Calu3 (cell line): ENCODE data around the gene KRTAP10-6. TPM values are rescaled to one million over a fixed set of nuclear protein-coding genes. Genes with fewer than 3 reads are reported as not detected.
"Not testable (repeated sequence)": the region's sequence is repeated elsewhere in the genome, so short reads cannot be mapped to it uniquely, and the experiment has no call there.

Experiments used
- BruUV-seq: library from RNA; stranded (reverse); fragments of 400-500 nt; replicated peaks from 2 replicates; lab custom pipeline; 2021; lab: Mats Ljungman, UMichigan
- CTCF ChIA-PET: fragments of 300-600 bp; sonication (Branson Sonifier 250); formaldehyde crosslinking; loops from one replicate; lab custom pipeline; 2022; ENCODE audit warnings: antibody characterized with exemption; lab: Charles Lee
- DNase-seq: peaks from one replicate; pipeline ENCODE4 v3.0.0; 2022
- H3K27ac Mint-ChIP-seq: one replicate; pipeline ENCODE4 v1.8.0; 2022; ENCODE audit warnings: mixed read lengths; ENCODE audit not compliant: unreplicated experiment
- H3K27me3 Mint-ChIP-seq: one replicate; pipeline ENCODE4 v1.8.0; 2022; ENCODE audit warnings: mixed read lengths; ENCODE audit not compliant: unreplicated experiment
- H3K36me3 Mint-ChIP-seq: one replicate; pipeline ENCODE4 v1.8.0; 2022; ENCODE audit warnings: mild to moderate bottlenecking, moderate library complexity, mixed read lengths; ENCODE audit not compliant: insufficient read depth, unreplicated experiment
- H3K4me1 Mint-ChIP-seq: one replicate; pipeline ENCODE4 v1.8.0; 2022; ENCODE audit warnings: mild to moderate bottlenecking, low read depth, mixed read lengths; ENCODE audit not compliant: unreplicated experiment
- H3K4me3 Mint-ChIP-seq: one replicate; pipeline ENCODE4 v1.8.0; 2022; ENCODE audit warnings: mild to moderate bottlenecking, low read depth, moderate library complexity, mixed read lengths; ENCODE audit not compliant: unreplicated experiment
- H3K9me3 Mint-ChIP-seq: one replicate; pipeline ENCODE4 v1.8.0; 2022; ENCODE audit warnings: low read depth, mixed read lengths; ENCODE audit not compliant: unreplicated experiment
- intact Hi-C: fragments of 100-400 bp; cut with micrococcal nuclease; formaldehyde crosslinking; loops from one replicate; pipeline ENCODE4 v1.10.0; 2022; ENCODE audit not compliant: unreplicated experiment
- total RNA-seq: library from RNA; stranded (reverse); gene quantifications from 2 replicates; pipeline ENCODE4 v1.2.3, GENCODE V29; 2022
- TF ChIP-seq, protein P1 (sequence below): fragments of 200-600 bp; IDR thresholded peaks from one replicate; pipeline ENCODE4 v1.8.0; 2022; ENCODE audit warnings: antibody characterized with exemption; ENCODE audit not compliant: unreplicated experiment

KRTAP10-6 gene
- total RNA-seq, 1 experiment from 2014 or later, result not detected

DNA sequence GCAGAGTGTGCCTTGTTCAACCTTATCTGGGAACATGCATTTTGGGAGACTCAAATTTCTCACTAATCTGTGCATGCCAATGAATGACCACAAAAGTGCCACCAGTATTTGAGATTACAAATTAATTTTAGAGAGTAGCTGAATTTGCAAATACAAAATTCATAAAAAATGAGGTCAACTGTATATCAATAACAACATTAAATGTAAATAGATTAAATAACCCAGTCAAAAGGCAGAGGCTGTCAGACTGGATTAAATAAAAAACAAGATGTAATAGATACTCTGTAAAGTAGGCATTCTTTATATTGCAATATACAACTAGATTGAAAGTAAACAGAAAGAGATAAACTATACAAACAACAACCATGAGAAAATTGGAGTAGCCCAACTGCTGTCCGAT, 28.2 kb downstream of the KRTAP10-6 start:
- DNase-seq, result no peak
- Mint-ChIP-seq H3K4me3 (no peak overlapping the region), H3K4me1 (no peaks in the 10 kb centered on the region), H3K9me3 (no peaks in the 10 kb centered on the region), H3K27me3 (peaks cover 76% of the 10 kb centered on the region), H3K27ac (no peak overlapping the region), H3K36me3 (no peaks in the 10 kb centered on the region)
- CTCF ChIA-PET, result interaction anchor here (0.7 kb wide), 1 partner anchor 19 kb away, joined by 3 read pairs; no protein-coding TSS in a partner anchor
- no TSS peak for BruUV-seq
- TF ChIP-seq, protein P1, sequence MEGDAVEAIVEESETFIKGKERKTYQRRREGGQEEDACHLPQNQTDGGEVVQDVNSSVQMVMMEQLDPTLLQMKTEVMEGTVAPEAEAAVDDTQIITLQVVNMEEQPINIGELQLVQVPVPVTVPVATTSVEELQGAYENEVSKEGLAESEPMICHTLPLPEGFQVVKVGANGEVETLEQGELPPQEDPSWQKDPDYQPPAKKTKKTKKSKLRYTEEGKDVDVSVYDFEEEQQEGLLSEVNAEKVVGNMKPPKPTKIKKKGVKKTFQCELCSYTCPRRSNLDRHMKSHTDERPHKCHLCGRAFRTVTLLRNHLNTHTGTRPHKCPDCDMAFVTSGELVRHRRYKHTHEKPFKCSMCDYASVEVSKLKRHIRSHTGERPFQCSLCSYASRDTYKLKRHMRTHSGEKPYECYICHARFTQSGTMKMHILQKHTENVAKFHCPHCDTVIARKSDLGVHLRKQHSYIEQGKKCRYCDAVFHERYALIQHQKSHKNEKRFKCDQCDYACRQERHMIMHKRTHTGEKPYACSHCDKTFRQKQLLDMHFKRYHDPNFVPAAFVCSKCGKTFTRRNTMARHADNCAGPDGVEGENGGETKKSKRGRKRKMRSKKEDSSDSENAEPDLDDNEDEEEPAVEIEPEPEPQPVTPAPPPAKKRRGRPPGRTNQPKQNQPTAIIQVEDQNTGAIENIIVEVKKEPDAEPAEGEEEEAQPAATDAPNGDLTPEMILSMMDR, result no peak
- intact Hi-C loops, result no loop called here

DNA sequence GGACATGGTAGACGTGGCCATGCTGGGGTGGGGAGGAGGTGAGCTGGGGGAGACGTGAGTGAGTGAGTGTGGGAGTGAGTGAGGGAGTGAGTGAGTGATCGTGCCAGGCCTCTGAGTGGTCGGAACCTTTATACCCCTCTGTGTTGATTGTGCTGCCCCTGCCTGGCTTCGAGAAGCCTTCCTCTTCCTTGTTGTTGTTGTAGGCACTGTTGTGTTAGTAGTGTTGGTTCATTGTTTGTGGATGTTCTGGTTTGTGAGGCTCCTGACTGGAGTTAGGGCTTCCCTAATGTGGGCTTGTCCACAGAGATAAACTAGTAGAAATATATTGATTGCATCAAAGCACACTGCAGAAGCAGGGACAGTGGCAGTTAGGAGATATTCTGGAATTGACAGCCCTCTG, 33.6 kb downstream of the KRTAP10-6 start, which contains the start of gene KRTAP10-3:
Gene KRTAP10-3 (minus strand): TSS at position 101 of the 400 bp plus-strand sequence. CDS start 80 bp downstream, at position 21.
- Mint-ChIP-seq H3K36me3 (no peaks in the 10 kb centered on the region), H3K9me3 (no peaks in the 10 kb centered on the region), H3K27ac (no peak within 1 kb of the TSS), H3K4me1 (no peaks in the 10 kb centered on the region), H3K27me3 (peaks cover 99% of the 10 kb centered on the region), H3K4me3 (no peak within 1 kb of the TSS)
- DNase-seq, result no peak
- no TSS peak for BruUV-seq
- intact Hi-C loops, result no loop called here
- TF ChIP-seq, protein P1, result no peak
- CTCF ChIA-PET, result no interaction called here

DNA sequence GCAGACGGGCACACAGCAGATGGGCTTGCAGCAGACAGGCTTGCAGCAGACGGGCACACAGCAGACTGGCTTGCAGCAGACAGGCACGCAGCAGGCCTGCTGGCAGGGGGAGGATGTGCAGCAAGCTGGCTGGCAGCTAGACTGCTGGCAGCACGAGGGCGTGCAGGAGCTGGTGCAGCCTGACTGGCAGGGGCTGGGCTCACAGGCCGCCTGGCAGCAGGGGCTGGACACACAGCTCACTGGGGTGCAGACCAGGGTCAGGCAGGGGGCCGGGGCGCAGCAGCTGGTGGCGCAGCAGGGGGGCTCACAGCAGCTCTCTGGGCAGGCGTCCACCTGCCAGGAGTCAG, 34.0 kb downstream of the KRTAP10-6 start:
- CTCF ChIA-PET, H3K4me3 Mint-ChIP-seq, H3K27ac Mint-ChIP-seq, DNase-seq, intact Hi-C loops, BruUV-seq, H3K4me1 Mint-ChIP-seq, H3K36me3 Mint-ChIP-seq, H3K9me3 Mint-ChIP-seq: not testable (repeated sequence)
- peaks cover 100% of the 10 kb centered on the region for H3K27me3 Mint-ChIP-seq

DNA sequence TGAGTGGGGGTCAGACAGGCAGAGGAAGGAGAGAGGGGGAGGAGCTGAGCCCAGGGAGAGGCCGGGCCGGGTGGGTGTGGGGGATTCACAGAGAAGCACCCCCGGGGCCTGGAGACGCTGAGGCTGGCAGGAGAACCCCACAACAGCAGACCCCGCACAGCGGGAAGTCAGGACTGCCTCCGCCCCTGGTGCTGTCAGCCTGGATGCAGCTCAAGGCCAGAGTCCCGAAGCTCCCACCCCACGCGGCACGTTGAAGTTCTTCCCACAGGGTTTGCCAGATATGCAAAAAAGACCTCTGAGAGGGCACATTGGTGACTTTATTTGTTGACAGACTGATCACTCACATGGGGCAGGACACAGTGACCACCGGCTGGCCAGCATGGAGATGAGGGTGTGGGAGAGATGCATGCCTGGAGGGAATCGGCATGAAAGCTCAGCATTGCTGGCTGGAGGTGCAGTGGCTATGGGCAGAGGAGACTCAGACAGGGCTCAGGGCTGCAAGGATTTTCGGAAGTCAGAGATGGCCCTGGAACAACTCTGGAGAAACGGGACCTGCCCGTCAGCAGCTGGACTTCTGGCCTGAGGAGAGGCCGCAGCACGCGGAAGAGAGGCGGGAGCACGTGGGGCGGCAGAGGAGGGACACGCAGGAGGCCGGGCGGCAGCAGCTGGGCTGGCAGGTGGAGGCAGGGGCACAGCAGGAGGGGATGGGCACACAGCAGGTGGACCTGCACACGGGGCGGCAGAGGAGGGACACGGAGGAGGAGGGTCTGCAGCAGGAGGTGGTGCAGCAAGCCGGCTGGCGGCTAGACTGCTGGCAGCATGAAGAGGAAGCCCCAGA, 34.6 kb downstream of the KRTAP10-6 start:
- no peak for DNase-seq
- TF ChIP-seq, protein P1, result no peak
- CTCF ChIA-PET, result no interaction called here
- peaks cover 100% of the 10 kb centered on the region for H3K27me3 Mint-ChIP-seq
- BruUV-seq, result no TSS peak
- H3K4me3 Mint-ChIP-seq, result no peak overlapping the region
- H3K36me3 Mint-ChIP-seq, result no peaks in the 10 kb centered on the region
- no peaks in the 10 kb centered on the region for H3K4me1 Mint-ChIP-seq
- intact Hi-C loops, result no loop called here
- H3K9me3 Mint-ChIP-seq, result no peaks in the 10 kb centered on the region
- no peak overlapping the region for H3K27ac Mint-ChIP-seq

DNA sequence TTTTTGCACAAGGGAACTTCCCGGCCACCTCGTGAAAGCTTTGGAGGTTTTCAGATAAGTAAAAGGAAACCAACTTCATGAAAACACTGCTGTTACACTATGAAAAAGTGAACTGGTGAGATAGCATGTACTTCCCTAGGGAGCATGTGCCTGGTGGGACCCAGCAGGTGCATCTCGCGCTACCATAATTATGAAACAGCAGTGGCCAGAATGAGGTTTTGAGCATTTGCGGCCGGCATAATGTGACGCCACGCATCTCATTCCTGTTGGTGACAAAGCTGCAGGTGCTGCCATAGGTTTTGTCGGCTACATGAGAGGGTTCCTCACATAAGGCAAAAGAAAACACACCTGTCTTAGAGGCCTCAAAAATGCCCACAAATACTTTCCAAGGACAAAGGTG, 35.4 kb downstream of the KRTAP10-6 start:
- intact Hi-C loops, result no loop called here

More for the DNA sequence above, 35.4 kb downstream of the KRTAP10-6 start:
- Mint-ChIP-seq H3K4me1 (no peaks in the 10 kb centered on the region), H3K4me3 (no peak overlapping the region), H3K27ac (no peak overlapping the region), H3K36me3 (no peaks in the 10 kb centered on the region), H3K27me3 (peaks cover 100% of the 10 kb centered on the region), H3K9me3 (no peaks in the 10 kb centered on the region)
- DNase-seq, result no peak
- TF ChIP-seq, protein P1, result no peak
- CTCF ChIA-PET, result no interaction called here
- BruUV-seq, result no TSS peak
